ENCODE results near the gene TAF15.

Gene TAF15

GRCh38 chr17:35808962-35809854 lies at the start of gene TAF15:
TAF15 (plus strand) TSS chr17:35809484; CDS start chr17:35809570, 86 bp downstream.
- peak; percentile 96 for DNase-seq

GRCh38 chr17:35760587-35760986 lies 48.7 kb upstream of the TAF15 start, which contains the start of gene C17orf50:
C17orf50 (plus strand) TSS chr17:35760887; CDS start chr17:35760942, 55 bp downstream.
- no peak for DNase-seq

GRCh38 chr17:35761601-35762000 lies 47.7 kb upstream of the TAF15 start:
- no peak for DNase-seq

- no peak for DNase-seq
Measured at GRCh38 chr17:35763767-35764122, 45.5 kb upstream of the TAF15 start.

- peak; percentile 69 for DNase-seq
Measured at GRCh38 chr17:35764123-35764991, 44.9 kb upstream of the TAF15 start.

GRCh38 chr17:35765086-35765710 lies 44.1 kb upstream of the TAF15 start:
- DNase-seq, result no peak

GRCh38 chr17:35765756-35766488 lies 43.4 kb upstream of the TAF15 start:
- no peak for DNase-seq

GRCh38 chr17:35766489-35766877 lies 42.8 kb upstream of the TAF15 start:
- no peak for DNase-seq

- no peak for DNase-seq
Measured at GRCh38 chr17:35766903-35767510, 42.3 kb upstream of the TAF15 start.

GRCh38 chr17:35768797-35769196 lies 40.5 kb upstream of the TAF15 start:
- DNase-seq, result no peak

- DNase-seq, result no peak
Measured at GRCh38 chr17:35769895-35770486, 39.3 kb upstream of the TAF15 start.

- DNase-seq, result no peak
Measured at GRCh38 chr17:35773129-35773528, 36.2 kb upstream of the TAF15 start.

GRCh38 chr17:35773679-35774425 lies 35.4 kb upstream of the TAF15 start:
- DNase-seq, result no peak

- no peak for DNase-seq
Measured at GRCh38 chr17:35774499-35774898, 34.8 kb upstream of the TAF15 start.

GRCh38 chr17:35775039-35775438 lies 34.2 kb upstream of the TAF15 start:
- no peak for DNase-seq

GRCh38 chr17:35775583-35775982 lies 33.7 kb upstream of the TAF15 start:
- no peak for DNase-seq

- DNase-seq, result no peak
Measured at GRCh38 chr17:35778641-35779196, 30.6 kb upstream of the TAF15 start.

- DNase-seq, result no peak
Measured at GRCh38 chr17:35780950-35781349, 28.3 kb upstream of the TAF15 start.

- DNase-seq, result no peak
Measured at GRCh38 chr17:35784895-35785294, 24.4 kb upstream of the TAF15 start.

GRCh38 chr17:35786941-35787432 lies 22.3 kb upstream of the TAF15 start:
- no peak for DNase-seq

Measured in SHP77 treated with DMSO at 0.1 percent for 48 hours (cell line).